Brain microvascular endothelial cell (primary cell): Measurements from ENCODE around the gene PHKA1.

ENCODE experiments used
- DNase-seq: peaks from one replicate; pipeline ENCODE4 v3.0.0-alpha.2; 2020
- H3K27ac ChIP-seq: fragments of 250-450 bp; sonication (Bioruptor Pico); 2 replicates; pipeline ENCODE4 v1.5.1; 2020; ENCODE audit warnings: mild to moderate bottlenecking, moderate library complexity
- H3K27me3 ChIP-seq: fragments of 250-450 bp; sonication (Bioruptor Pico); replicated peaks from 2 replicates; pipeline ENCODE4 v1.5.1; 2020; ENCODE audit warnings: mild to moderate bottlenecking
- H3K36me3 ChIP-seq: fragments of 250-450 bp; sonication (Bioruptor Pico); replicated peaks from 2 replicates; pipeline ENCODE4 v1.5.1; 2020; ENCODE audit warnings: mild to moderate bottlenecking
- H3K4me3 ChIP-seq: 2 replicates; pipeline ENCODE4 v1.5.1; 2011; ENCODE audit warnings: low read depth, mild to moderate bottlenecking, control low read depth, low read length, moderate library complexity
- CTCF ChIP-seq: IDR thresholded peaks from 2 replicates; pipeline ENCODE4 v1.5.1; 2011; ENCODE audit warnings: low read depth, mild to moderate bottlenecking, moderate library complexity, low read length, control low read depth, inconsistent platforms; ENCODE audit errors: missing control alignments
- in situ Hi-C: cut with HindIII; loops from 2 replicates; pipeline ENCODE4 v1.10.0; 2017; ENCODE audit warnings: low sequenced_read_pairs, low pct_ligation_motif_present

Gene PHKA1

DNA sequence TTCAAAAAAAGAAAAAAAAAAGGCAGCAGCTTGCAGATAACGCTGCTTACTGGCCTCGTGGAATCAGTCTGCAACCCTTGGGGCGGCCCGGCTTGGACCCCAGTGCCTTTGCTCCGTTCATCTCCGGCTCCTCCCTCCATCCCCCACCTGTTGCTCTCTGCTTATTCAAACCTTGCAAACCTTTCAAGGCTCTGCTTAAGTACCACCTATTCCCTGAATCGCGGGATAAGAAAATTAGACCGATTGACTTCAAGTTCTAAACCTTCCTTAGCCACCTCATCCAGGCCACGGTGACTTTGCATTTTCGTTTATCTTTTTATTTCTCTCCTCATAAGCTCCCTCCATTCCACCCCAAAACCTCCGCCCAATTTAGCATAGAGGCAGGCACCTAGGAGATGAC is 1.4 kb upstream of the PHKA1 start:
- no peak for DNase-seq
- TF ChIP-seq CTCF: no peak
- Histone ChIP-seq H3K4me3 (no peak overlapping the region), H3K36me3 (no peaks in the 10 kb centered on the region), H3K27ac (no peak overlapping the region), H3K27me3 (no peaks in the 10 kb centered on the region)
- in situ Hi-C loops: no loop called here

GRCh38 chrX:72714478-72714916 is 391 bp upstream of the PHKA1 start:
- Histone ChIP-seq H3K27me3 (no peaks in the 10 kb centered on the region), H3K36me3 (no peaks in the 10 kb centered on the region), H3K4me3 (peak overlapping the region; percentile 58), H3K27ac (peak overlapping the region; percentile 22)
- peak; percentile 37 for DNase-seq
- in situ Hi-C loops: no loop called here
- no peak for TF ChIP-seq CTCF

DNA sequence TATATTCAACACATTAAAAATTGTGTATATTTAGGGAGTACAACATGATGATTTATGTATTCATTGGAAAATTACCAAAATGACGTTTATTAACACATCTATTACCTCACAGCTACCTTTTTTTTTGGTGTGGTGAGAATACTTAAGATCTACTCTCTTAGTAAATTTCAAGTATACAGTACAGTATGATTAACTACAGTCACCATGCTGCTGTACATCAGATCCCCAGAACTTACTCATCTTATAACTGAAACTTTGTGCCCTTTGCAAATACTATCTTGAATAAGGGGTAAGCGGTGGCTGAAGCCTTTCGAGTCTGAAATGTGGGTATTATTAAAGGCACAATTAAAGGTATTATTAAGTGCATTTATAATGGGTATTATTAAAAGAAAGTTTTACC is 976 bp downstream of the PHKA1 start:
- in situ Hi-C loops: no loop called here
- no peak for TF ChIP-seq CTCF
- Histone ChIP-seq H3K36me3 (no peaks in the 10 kb centered on the region), H3K27me3 (no peaks in the 10 kb centered on the region), H3K27ac (no peak overlapping the region), H3K4me3 (peak overlapping the region; percentile 58)
- DNase-seq: no peak

DNA sequence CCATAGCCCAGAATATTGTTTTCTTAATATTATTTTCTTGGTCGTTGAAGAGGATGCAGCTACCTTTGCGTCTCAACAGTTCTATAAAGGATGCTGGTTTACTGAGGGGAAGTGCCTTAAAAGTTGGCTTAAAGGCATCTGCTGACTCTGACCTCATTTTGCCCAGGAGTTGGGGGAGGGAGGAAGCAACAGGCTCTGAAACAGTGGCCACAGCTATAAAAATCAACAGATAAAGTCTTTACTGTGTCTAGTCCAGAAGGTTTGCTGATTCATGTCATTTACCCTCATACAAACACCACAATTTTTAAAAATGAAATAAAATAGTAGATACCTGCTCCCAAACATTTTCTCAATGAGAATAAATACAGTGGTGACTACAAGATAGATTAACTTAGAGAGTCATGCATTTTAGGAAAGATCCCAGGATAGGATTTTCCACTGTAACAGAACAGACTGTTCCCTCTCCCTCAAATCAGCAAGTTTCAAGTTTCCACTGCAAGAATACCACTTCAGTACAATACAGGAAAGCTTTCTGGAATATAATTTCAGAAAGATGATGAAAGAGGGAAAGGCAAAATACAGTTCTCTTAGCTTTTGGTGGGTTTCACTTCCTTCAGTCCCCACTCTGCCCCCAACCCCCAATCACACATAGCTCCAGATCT is 1.9 kb downstream of the PHKA1 start:
- H3K4me3 ChIP-seq: no peak overlapping the region
- DNase-seq: peak; percentile 10
- TF ChIP-seq CTCF: no peak
- H3K27ac ChIP-seq: no peak overlapping the region
- no peaks in the 10 kb centered on the region for H3K36me3 ChIP-seq
- no peaks in the 10 kb centered on the region for H3K27me3 ChIP-seq
- in situ Hi-C loops: no loop called here

GRCh38 chrX:72705814-72706213 is 8.3 kb downstream of the PHKA1 start:
- in situ Hi-C loops: no loop called here
- H3K27me3 ChIP-seq: no peaks in the 10 kb centered on the region
- no peak overlapping the region for H3K4me3 ChIP-seq
- no peak for DNase-seq
- no peak overlapping the region for H3K27ac ChIP-seq
- no peak for TF ChIP-seq CTCF
- no peaks in the 10 kb centered on the region for H3K36me3 ChIP-seq

DNA sequence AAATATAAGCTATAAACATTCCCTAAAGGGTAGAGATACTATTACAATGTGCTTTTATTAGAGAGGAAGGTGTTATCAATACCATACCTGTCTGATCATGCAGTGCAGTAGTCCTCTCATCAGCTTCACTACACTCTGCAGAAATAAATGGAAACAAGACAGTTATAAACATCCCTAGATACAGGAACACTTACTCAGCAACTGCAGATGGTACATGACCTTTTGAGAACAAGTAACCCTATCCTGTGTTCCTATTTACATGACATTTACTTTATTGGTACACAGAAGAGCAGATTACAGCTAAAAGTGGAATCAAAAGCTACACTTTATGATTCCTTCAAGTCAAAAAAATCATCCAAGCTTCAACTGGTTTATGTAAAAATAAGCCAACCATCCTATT is 9.0 kb downstream of the PHKA1 start:
- TF ChIP-seq CTCF: no peak

More for the DNA sequence above, 9.0 kb downstream of the PHKA1 start:
- no peak overlapping the region for H3K4me3 ChIP-seq
- H3K27me3 ChIP-seq: no peaks in the 10 kb centered on the region
- no peak for DNase-seq
- no peaks in the 10 kb centered on the region for H3K36me3 ChIP-seq
- in situ Hi-C loops: no loop called here
- no peak overlapping the region for H3K27ac ChIP-seq
